HCT116 (cell line): Measurements from ENCODE around the gene SLC35G3. TPM values are rescaled to one million over a fixed set of nuclear protein-coding genes. Genes with fewer than 3 reads are reported as not detected.

Experiments
- ATAC-seq: fragments of 200-7000 bp; cut with Tn5 transposase; 2 replicates; pipeline ENCODE4 v1.9.1; 2020; ENCODE audit warnings: mild to moderate bottlenecking, moderate library complexity
- BruUV-seq: library from RNA; stranded (reverse); fragments of 400-500 nt; replicated peaks from 2 replicates; lab custom pipeline; 2021; lab: Mats Ljungman, UMichigan
- CTCF ChIA-PET: fragments of 300-600 bp; sonication (Branson Sonifier 250); formaldehyde crosslinking; loops from one replicate; lab custom pipeline; 2021; ENCODE audit warnings: antibody characterized with exemption; lab: Charles Lee
- POLR2A ChIA-PET: fragments of 300-600, 350-600 bp; sonication (Branson Sonifier 250); formaldehyde crosslinking; loops from one replicate; lab custom pipeline; 2021; ENCODE audit warnings: antibody characterized with exemption; lab: Charles Lee
- RAD21 ChIA-PET, 2 experiments: fragments of 300-600 bp; sonication (Branson Sonifier 250); formaldehyde crosslinking; loops; one replicate each; lab custom pipeline; 2023; ENCODE audit warnings: low total read pairs in 2 of 2; ENCODE audit not compliant: uncharacterized antibody in 2 of 2, unreplicated experiment in 2 of 2, low non-redundant PET in 1 of 2; lab: Charles Lee
- DNase-seq: peaks from one replicate; pipeline ENCODE4 v3.0.0-alpha.2; 2010; ENCODE audit warnings: low read depth, low spot score
- H2AFZ ChIP-seq: fragments of 200-600 bp; shearing (Covaris generic), sonication (generic); 2 replicates; pipeline ENCODE4 v1.6.1; 2017; ENCODE audit warnings: low read depth, mixed run types, mixed read lengths, antibody characterized with exemption, low read length; ENCODE audit not compliant: poor library complexity, severe bottlenecking
- H3K27ac ChIP-seq: 2 replicates; pipeline ENCODE4 v1.5.1; 2012; ENCODE audit warnings: low read depth, low read length
- H3K27me3 ChIP-seq: fragments of 200-600 bp; sonication (generic); 2 replicates; pipeline ENCODE4 v1.6.1; 2016; ENCODE audit warnings: mixed run types, low read length, mixed read lengths; ENCODE audit not compliant: insufficient read depth
- H3K36me3 ChIP-seq, 2 experiments: fragments of 200-500 bp in 1 of 2; fragments of 200-600 bp in 1 of 2; sonication (Bioruptor generic) in 1 of 2; sonication (generic) in 1 of 2; 2 replicates each; pipeline versions ENCODE4 v1.5.1 to v1.6.1; 2014 to 2016; ENCODE audit warnings: low read length in 2 of 2, inconsistent platforms in 1 of 2, mixed read lengths in 1 of 2, mixed run types in 1 of 2; ENCODE audit not compliant: insufficient read depth in 2 of 2, control insufficient read depth in 1 of 2
- H3K4me1 ChIP-seq, 2 experiments: fragments of 200-600 bp in 1 of 2; sonication (generic) in 1 of 2; 2 replicates each; pipeline versions ENCODE4 v1.5.1 to v1.6.1; 2012 to 2017; ENCODE audit warnings: low read length in 2 of 2, inconsistent platforms in 1 of 2, mild to moderate bottlenecking in 1 of 2, mixed read lengths in 1 of 2, mixed run types in 1 of 2, moderate library complexity in 1 of 2; ENCODE audit not compliant: insufficient read depth in 2 of 2, control insufficient read depth in 1 of 2
- H3K4me2 ChIP-seq: fragments of 200-600 bp; sonication (generic); 2 replicates; pipeline ENCODE4 v1.6.1; 2017; ENCODE audit warnings: mixed run types, low read length, mixed read lengths
- H3K4me3 ChIP-seq, 2 experiments: fragments of 200-600 bp in 1 of 2; sonication (generic) in 1 of 2; replicated peaks in 1 of 2; 2 replicates each; pipeline ENCODE4 v1.5.1; 2011 to 2016; ENCODE audit warnings: low read length in 2 of 2, control low read depth in 1 of 2, low read depth in 1 of 2, mild to moderate bottlenecking in 1 of 2, mixed read lengths in 1 of 2, mixed run types in 1 of 2
- H3K79me2 ChIP-seq: fragments of 200-600 bp; sonication (generic); 2 replicates; pipeline ENCODE4 v1.6.1; 2017; ENCODE audit warnings: mild to moderate bottlenecking, mixed run types, low read length, moderate library complexity, mixed read lengths; ENCODE audit not compliant: insufficient read depth
- H3K9ac ChIP-seq: fragments of 200-600 bp; sonication (generic); 2 replicates; pipeline ENCODE4 v1.6.1; 2016; ENCODE audit warnings: low read length, mixed read lengths
- H3K9me2 ChIP-seq: fragments of 200-600 bp; sonication (generic), shearing (Covaris generic); 2 replicates; pipeline ENCODE4 v1.6.1; 2017; ENCODE audit warnings: mixed run types, mild to moderate bottlenecking, moderate library complexity; ENCODE audit not compliant: insufficient read depth
- H3K9me3 ChIP-seq, 2 experiments: fragments of 200-500 bp in 1 of 2; fragments of 200-600 bp in 1 of 2; sonication (Bioruptor generic) in 1 of 2; sonication (generic) in 1 of 2; 2 replicates each; pipeline ENCODE4 v1.6.1; 2014 to 2017; ENCODE audit warnings: low read length in 2 of 2, mixed read lengths in 2 of 2, inconsistent platforms in 1 of 2, low read depth in 1 of 2, mild to moderate bottlenecking in 1 of 2, mixed run types in 1 of 2, moderate library complexity in 1 of 2; ENCODE audit not compliant: control insufficient read depth in 1 of 2, insufficient read depth in 1 of 2
- H4K20me1 ChIP-seq: fragments of 200-600 bp; sonication (generic), shearing (Covaris generic); 2 replicates; pipeline ENCODE4 v1.6.1; 2017; ENCODE audit warnings: mixed run types, mild to moderate bottlenecking, moderate library complexity; ENCODE audit not compliant: insufficient read depth
- CBX3 ChIP-seq: IDR thresholded peaks from 2 replicates; pipeline ENCODE4 v1.6.1; 2012; ENCODE audit warnings: low read depth
- CEBPB ChIP-seq: IDR thresholded peaks from 2 replicates; pipeline ENCODE4 v1.6.1; 2012; ENCODE audit warnings: low read depth
- EZH2 ChIP-seq: fragments of 200-600 bp; sonication (generic); IDR thresholded peaks from 2 replicates; pipeline ENCODE4 v1.6.1; 2017; ENCODE audit warnings: antibody characterized with exemption, mixed run types
- EZH2phosphoT487 ChIP-seq: fragments of 200-600 bp; IDR thresholded peaks from 2 replicates; pipeline ENCODE4 v1.6.1; 2018; ENCODE audit warnings: antibody characterized with exemption, borderline replicate concordance
- JUND ChIP-seq: IDR thresholded peaks from 2 replicates; pipeline ENCODE4 v1.6.1; 2012
- POLR2A ChIP-seq: IDR thresholded peaks from 2 replicates; pipeline ENCODE4 v1.7.0; 2011; ENCODE audit warnings: borderline replicate concordance; ENCODE audit not compliant: insufficient read depth, insufficient read length; ENCODE audit errors: extremely low read depth
- POLR2AphosphoS5 ChIP-seq: IDR thresholded peaks from 2 replicates; pipeline ENCODE4 v1.6.1; 2011; ENCODE audit warnings: mild to moderate bottlenecking, low read depth, low read length, moderate library complexity
- RAD21 ChIP-seq: IDR thresholded peaks from 2 replicates; pipeline ENCODE4 v1.6.1; 2012; ENCODE audit warnings: low read depth, mild to moderate bottlenecking
- SP1 ChIP-seq: IDR thresholded peaks from 2 replicates; pipeline ENCODE4 v1.6.1; 2012; ENCODE audit warnings: low read depth
- SRF ChIP-seq: IDR thresholded peaks from 2 replicates; pipeline ENCODE4 v1.6.1; 2012; ENCODE audit warnings: low read depth
- TCF7L2 ChIP-seq: IDR thresholded peaks from 2 replicates; pipeline ENCODE4 v1.7.0; 2011; ENCODE audit warnings: borderline replicate concordance, inconsistent platforms; ENCODE audit not compliant: insufficient read depth, insufficient read length; ENCODE audit errors: extremely low read depth
- YY1 ChIP-seq: IDR thresholded peaks from 2 replicates; pipeline ENCODE4 v1.6.1; 2011; ENCODE audit warnings: low read length, low read depth, moderate library complexity, mild to moderate bottlenecking; ENCODE audit not compliant: insufficient replicate concordance; ENCODE audit errors: extremely low read depth
- ZFX ChIP-seq: fragments of 450-650 bp; IDR thresholded peaks from 2 replicates; pipeline ENCODE4 v1.6.1; 2017
- ZNF274 ChIP-seq: fragments of 200-500 bp; sonication (Bioruptor generic); IDR thresholded peaks from 2 replicates; pipeline ENCODE4 v1.6.1; 2014; ENCODE audit warnings: mild to moderate bottlenecking, low read depth, low read length, inconsistent platforms
- intact Hi-C: fragments of 100-400 bp; cut with micrococcal nuclease; formaldehyde crosslinking; loops from 2 replicates; pipeline ENCODE4 v1.10.0; 2022
- total RNA-seq: library from RNA; stranded (reverse); gene quantifications from one replicate; pipeline ENCODE4 v1.2.1, GENCODE V29; 2021; ENCODE audit not compliant: unreplicated experiment
- TF ChIP-seq, protein P1 (sequence below): IDR thresholded peaks from 2 replicates; pipeline ENCODE4 v1.6.1; 2011; ENCODE audit warnings: mild to moderate bottlenecking, low read length, moderate library complexity; ENCODE audit not compliant: insufficient replicate concordance; ENCODE audit errors: extremely low read depth
- TF ChIP-seq, protein P2 (sequence below), 3 experiments: fragments of 200-600 bp in 1 of 3; sonication (generic) in 1 of 3; IDR thresholded peaks in 2 of 3; conservative IDR thresholded peaks in 1 of 3; 2 replicates each; pipeline ENCODE4 v1.5.1; 2012 to 2017; ENCODE audit warnings: low read depth in 2 of 3, low read length in 2 of 3, antibody characterized with exemption in 1 of 3, borderline replicate concordance in 1 of 3, control low read depth in 1 of 3, mild to moderate bottlenecking in 1 of 3, mixed read lengths in 1 of 3, mixed run types in 1 of 3, moderate library complexity in 1 of 3; ENCODE audit not compliant: insufficient read depth in 1 of 3
- TF ChIP-seq, protein P3 (sequence below): IDR thresholded peaks from 2 replicates; pipeline ENCODE4 v1.6.1; 2012
- TF ChIP-seq, protein P4 (sequence below): IDR thresholded peaks from 2 replicates; pipeline ENCODE4 v1.6.1; 2012

The SLC35G3 gene
- total RNA-seq, 1 experiment from 2014 or later = not detected

DNA sequence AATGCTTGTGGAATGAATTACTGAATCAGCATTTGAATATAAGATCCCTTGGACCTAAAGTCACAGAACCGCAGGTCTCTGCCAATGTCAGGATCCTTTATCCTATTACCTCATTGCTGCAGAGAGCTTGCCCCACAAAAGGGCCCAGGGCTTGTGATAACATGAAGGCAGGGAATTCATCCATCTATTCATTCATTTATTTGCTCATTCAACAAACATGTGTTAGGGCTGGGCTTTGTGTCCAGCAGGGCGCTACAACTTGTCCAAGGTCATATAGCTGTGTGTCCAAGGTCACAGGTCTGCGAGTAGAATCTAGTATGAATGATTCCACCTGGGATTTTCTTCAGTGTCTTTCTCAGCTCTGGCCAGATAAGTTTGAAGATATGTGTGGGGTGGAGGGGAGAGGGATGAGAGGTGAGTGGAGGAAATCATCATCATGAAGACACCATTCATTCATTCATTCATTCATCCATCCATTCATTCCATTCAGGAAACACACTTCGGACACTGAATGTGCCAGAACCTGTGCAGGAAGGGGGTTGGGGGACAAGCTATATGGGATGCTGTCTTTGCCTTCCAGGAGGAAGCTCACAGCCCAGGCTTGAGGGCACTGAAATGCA, 47.9 kb downstream of the SLC35G3 start:
- POLR2A ChIA-PET = no interaction called here
- intact Hi-C loops = no loop called here
- ATAC-seq (no peak), DNase-seq (no peak)
- H3K9me3 ChIP-seq = no peaks in the 10 kb centered on the region
- no peak overlapping the region for H3K27ac ChIP-seq
- no TSS peak for BruUV-seq
- no peak overlapping the region for H3K9ac ChIP-seq
- no peak overlapping the region for H3K4me3 ChIP-seq
- no peaks in the 10 kb centered on the region for H3K9me2 ChIP-seq
- CTCF ChIA-PET = no interaction called here
- H3K4me1 ChIP-seq = peaks cover 0 to 4% of the 10 kb centered on the region in 2 experiments; a peak in 2 of 4 replicates
- no peaks in the 10 kb centered on the region for H3K36me3 ChIP-seq
- no peaks in the 10 kb centered on the region for H4K20me1 ChIP-seq
- no peak overlapping the region for H3K4me2 ChIP-seq
- RAD21 ChIA-PET = no interaction called here
- TF ChIP-seq ZFX (no peak), TCF7L2 (no peak), ZNF274 (no peak), EZH2phosphoT487 (no peak), EZH2 (no peak), SRF (no peak), YY1 (no peak), CBX3 (no peak), JUND (no peak), POLR2A (no peak), POLR2AphosphoS5 (no peak), SP1 (no peak), RAD21 (no peak), CEBPB (no peak)
- TF ChIP-seq, protein P1, sequence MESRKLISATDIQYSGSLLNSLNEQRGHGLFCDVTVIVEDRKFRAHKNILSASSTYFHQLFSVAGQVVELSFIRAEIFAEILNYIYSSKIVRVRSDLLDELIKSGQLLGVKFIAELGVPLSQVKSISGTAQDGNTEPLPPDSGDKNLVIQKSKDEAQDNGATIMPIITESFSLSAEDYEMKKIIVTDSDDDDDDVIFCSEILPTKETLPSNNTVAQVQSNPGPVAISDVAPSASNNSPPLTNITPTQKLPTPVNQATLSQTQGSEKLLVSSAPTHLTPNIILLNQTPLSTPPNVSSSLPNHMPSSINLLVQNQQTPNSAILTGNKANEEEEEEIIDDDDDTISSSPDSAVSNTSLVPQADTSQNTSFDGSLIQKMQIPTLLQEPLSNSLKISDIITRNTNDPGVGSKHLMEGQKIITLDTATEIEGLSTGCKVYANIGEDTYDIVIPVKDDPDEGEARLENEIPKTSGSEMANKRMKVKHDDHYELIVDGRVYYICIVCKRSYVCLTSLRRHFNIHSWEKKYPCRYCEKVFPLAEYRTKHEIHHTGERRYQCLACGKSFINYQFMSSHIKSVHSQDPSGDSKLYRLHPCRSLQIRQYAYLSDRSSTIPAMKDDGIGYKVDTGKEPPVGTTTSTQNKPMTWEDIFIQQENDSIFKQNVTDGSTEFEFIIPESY = no peak
- TF ChIP-seq, protein P2, sequence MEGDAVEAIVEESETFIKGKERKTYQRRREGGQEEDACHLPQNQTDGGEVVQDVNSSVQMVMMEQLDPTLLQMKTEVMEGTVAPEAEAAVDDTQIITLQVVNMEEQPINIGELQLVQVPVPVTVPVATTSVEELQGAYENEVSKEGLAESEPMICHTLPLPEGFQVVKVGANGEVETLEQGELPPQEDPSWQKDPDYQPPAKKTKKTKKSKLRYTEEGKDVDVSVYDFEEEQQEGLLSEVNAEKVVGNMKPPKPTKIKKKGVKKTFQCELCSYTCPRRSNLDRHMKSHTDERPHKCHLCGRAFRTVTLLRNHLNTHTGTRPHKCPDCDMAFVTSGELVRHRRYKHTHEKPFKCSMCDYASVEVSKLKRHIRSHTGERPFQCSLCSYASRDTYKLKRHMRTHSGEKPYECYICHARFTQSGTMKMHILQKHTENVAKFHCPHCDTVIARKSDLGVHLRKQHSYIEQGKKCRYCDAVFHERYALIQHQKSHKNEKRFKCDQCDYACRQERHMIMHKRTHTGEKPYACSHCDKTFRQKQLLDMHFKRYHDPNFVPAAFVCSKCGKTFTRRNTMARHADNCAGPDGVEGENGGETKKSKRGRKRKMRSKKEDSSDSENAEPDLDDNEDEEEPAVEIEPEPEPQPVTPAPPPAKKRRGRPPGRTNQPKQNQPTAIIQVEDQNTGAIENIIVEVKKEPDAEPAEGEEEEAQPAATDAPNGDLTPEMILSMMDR (IDR thresholded peaks at IDR 0.05 in 2 of 3, conservative IDR thresholded peaks at IDR 0.05 in 1 of 3; ENCODE audit: borderline replicate concordance in 1 of 3, insufficient read depth in 1 of 3, low read depth in 2 of 3, low read length in 2 of 3) = no peak
- TF ChIP-seq, protein P3, sequence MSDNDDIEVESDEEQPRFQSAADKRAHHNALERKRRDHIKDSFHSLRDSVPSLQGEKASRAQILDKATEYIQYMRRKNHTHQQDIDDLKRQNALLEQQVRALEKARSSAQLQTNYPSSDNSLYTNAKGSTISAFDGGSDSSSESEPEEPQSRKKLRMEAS = no peak
- TF ChIP-seq, protein P4, sequence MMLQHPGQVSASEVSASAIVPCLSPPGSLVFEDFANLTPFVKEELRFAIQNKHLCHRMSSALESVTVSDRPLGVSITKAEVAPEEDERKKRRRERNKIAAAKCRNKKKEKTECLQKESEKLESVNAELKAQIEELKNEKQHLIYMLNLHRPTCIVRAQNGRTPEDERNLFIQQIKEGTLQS = no peak
- peaks cover 9% of the 10 kb centered on the region for H3K79me2 ChIP-seq
- H3K27me3 ChIP-seq = no peaks in the 10 kb centered on the region
- H2AFZ ChIP-seq = no peak overlapping the region
